CD4-positive, CD25-positive, alpha-beta regulatory T cell (primary cell): ENCODE results near the gene LY6G5B. TPM values are rescaled to one million over a fixed set of nuclear protein-coding genes. Genes with fewer than 3 reads are reported as not detected.

ENCODE experiments used
- ATAC-seq, 2 donors: fragments of 150-1000 bp; cut with Tn5 transposase; one replicate each; pipeline ENCODE4 v1.10.0; 2021; ENCODE audit warnings: low read depth in 2 of 2, moderate number of reproducible peaks in 2 of 2, moderate library complexity in 1 of 2
- DNase-seq, 3 donors: peaks; one replicate each; pipeline versions ENCODE4 v3.0.0 to v3.0.0-alpha.2; 2012 to 2022; ENCODE audit warnings: mixed read lengths in 1 of 3
- H3K27ac ChIP-seq: one replicate; pipeline ENCODE4 v1.7.0; 2013; ENCODE audit warnings: mild to moderate bottlenecking, low read length; ENCODE audit not compliant: insufficient read depth, poor library complexity, severe bottlenecking
- H3K27me3 ChIP-seq: one replicate; pipeline ENCODE4 v1.7.0; 2013; ENCODE audit warnings: low read length; ENCODE audit not compliant: control insufficient read depth, insufficient read depth
- H3K36me3 ChIP-seq: one replicate; pipeline ENCODE4 v1.7.0; 2013; ENCODE audit warnings: mild to moderate bottlenecking, low read length, moderate library complexity; ENCODE audit not compliant: control insufficient read depth, insufficient read depth
- H3K4me1 ChIP-seq: 2 replicates; pipeline ENCODE4 v1.7.0; 2013; ENCODE audit warnings: mild to moderate bottlenecking, low read length; ENCODE audit not compliant: insufficient read depth, control insufficient read depth, poor library complexity, severe bottlenecking
- H3K4me3 ChIP-seq: one replicate; pipeline ENCODE4 v1.7.0; 2013; ENCODE audit warnings: low read depth, mild to moderate bottlenecking, low read length, moderate library complexity
- H3K9me3 ChIP-seq, 2 experiments: 1 replicate in 1 of 2; 2 replicates in 1 of 2; pipeline ENCODE4 v1.7.0; 2013; ENCODE audit warnings: low read length in 2 of 2, mild to moderate bottlenecking in 1 of 2, moderate library complexity in 1 of 2; ENCODE audit not compliant: control insufficient read depth in 2 of 2
- H3K27ac Mint-ChIP-seq, 3 donors: one replicate each; pipeline ENCODE4 v1.8.0; 2020 to 2022; ENCODE audit warnings: mild to moderate bottlenecking in 3 of 3, mixed read lengths in 3 of 3, moderate library complexity in 2 of 3
- H3K27me3 Mint-ChIP-seq: one replicate; pipeline ENCODE4 v1.8.0; 2022; ENCODE audit warnings: mild to moderate bottlenecking, mixed read lengths
- H3K36me3 Mint-ChIP-seq: one replicate; pipeline ENCODE4 v1.8.0; 2020; ENCODE audit warnings: mixed read lengths
- H3K4me1 Mint-ChIP-seq, 4 donors: one replicate each; pipeline ENCODE4 v1.8.0; 2020 to 2022; ENCODE audit warnings: mixed read lengths in 4 of 4, mild to moderate bottlenecking in 1 of 4
- H3K4me3 Mint-ChIP-seq, 4 donors: one replicate each; pipeline ENCODE4 v1.8.0; 2020 to 2022; ENCODE audit warnings: mild to moderate bottlenecking in 4 of 4, mixed read lengths in 4 of 4, moderate library complexity in 3 of 4
- H3K9me3 Mint-ChIP-seq, 7 donors: one replicate each; pipeline ENCODE4 v1.8.0; 2020 to 2022; ENCODE audit warnings: mixed read lengths in 7 of 7, mild to moderate bottlenecking in 3 of 7, moderate library complexity in 2 of 7
- polyA plus RNA-seq, 4 donors: library from polyadenylated mRNA; unstranded; fragments of 300-500 nt; fragmentation: Illumina TruSeq; gene quantifications; one replicate each; pipeline ENCODE4 v1.2.3, GENCODE V29; 2021
- total RNA-seq: library from RNA; stranded (reverse); gene quantifications from one replicate; pipeline ENCODE4 v1.2.3, GENCODE V29; 2022

LY6G5B gene
- total and polyA plus RNA-seq, 5 donors from 2014 or later: 38.8 TPM; not detected in 4

- Mint-ChIP-seq H3K27me3 (peaks cover 5% of the 10 kb centered on the region), H3K27ac (peak overlapping the region; percentile 34 to 79 (median 52)), H3K4me3 (peak overlapping the region in 1 of 4 donors; percentile 52), H3K4me1 (peaks cover 0 to 22% (median 10%) of the 10 kb centered on the region in 4 donors), H3K9me3 (no peaks in the 10 kb centered on the region), H3K36me3 (no peaks in the 10 kb centered on the region)
- ATAC-seq: no peak
- Histone ChIP-seq H3K27me3 (no peaks in the 10 kb centered on the region), H3K4me3 (no peak overlapping the region), H3K9me3 (no peaks in the 10 kb centered on the region), H3K36me3 (no peaks in the 10 kb centered on the region), H3K27ac (no peak overlapping the region), H3K4me1 (peaks cover 11% of the 10 kb centered on the region)
- DNase-seq: peak in 1 of 3 donors; percentile 70
Observed at GRCh38 chr6:31711233-31711632, 41.5 kb downstream of the LY6G5B start.

- Histone ChIP-seq H3K36me3 (no peaks in the 10 kb centered on the region), H3K4me3 (no peak overlapping the region), H3K27me3 (no peaks in the 10 kb centered on the region), H3K4me1 (peaks cover 11% of the 10 kb centered on the region), H3K9me3 (no peaks in the 10 kb centered on the region), H3K27ac (no peak overlapping the region)
- peak; percentile 57 to 71 for ATAC-seq
- Mint-ChIP-seq H3K36me3 (no peaks in the 10 kb centered on the region), H3K27ac (peak overlapping the region in 1 of 3 donors; percentile 65), H3K9me3 (no peaks in the 10 kb centered on the region), H3K4me1 (peaks cover 0 to 22% (median 10%) of the 10 kb centered on the region in 4 donors), H3K27me3 (peaks cover 5% of the 10 kb centered on the region), H3K4me3 (no peak overlapping the region)
- peak in 1 of 3 donors; percentile 63 for DNase-seq
Observed at GRCh38 chr6:31712296-31712695, 42.5 kb downstream of the LY6G5B start.

GRCh38 chr6:31713465-31713864 lies 43.7 kb downstream of the LY6G5B start:
- Mint-ChIP-seq H3K27me3 (peaks cover 5% of the 10 kb centered on the region), H3K36me3 (no peaks in the 10 kb centered on the region), H3K4me3 (no peak overlapping the region), H3K27ac (no peak overlapping the region), H3K9me3 (no peaks in the 10 kb centered on the region), H3K4me1 (peaks cover 0 to 22% (median 10%) of the 10 kb centered on the region in 4 donors)
- Histone ChIP-seq H3K36me3 (no peaks in the 10 kb centered on the region), H3K4me1 (peaks cover 11% of the 10 kb centered on the region), H3K4me3 (no peak overlapping the region), H3K27me3 (no peaks in the 10 kb centered on the region), H3K27ac (no peak overlapping the region), H3K9me3 (no peaks in the 10 kb centered on the region)
- no peak for DNase-seq
- ATAC-seq: no peak

- peaks cover 11% of the 10 kb centered on the region for H3K4me1 ChIP-seq
- peak overlapping the region in 1 of 3 donors; percentile 89 for H3K27ac Mint-ChIP-seq
- H3K9me3 ChIP-seq: no peaks in the 10 kb centered on the region
- H3K27ac ChIP-seq: no peak overlapping the region
- peaks cover 0 to 22% (median 10%) of the 10 kb centered on the region in 4 donors for H3K4me1 Mint-ChIP-seq
- no peak for ATAC-seq
- no peaks in the 10 kb centered on the region for H3K36me3 ChIP-seq
- no peak overlapping the region for H3K4me3 Mint-ChIP-seq
- DNase-seq: no peak
- H3K9me3 Mint-ChIP-seq: no peaks in the 10 kb centered on the region
- H3K4me3 ChIP-seq: no peak overlapping the region
- no peaks in the 10 kb centered on the region for H3K36me3 Mint-ChIP-seq
- H3K27me3 ChIP-seq: no peaks in the 10 kb centered on the region
- H3K27me3 Mint-ChIP-seq: peaks cover 5% of the 10 kb centered on the region
Observed at GRCh38 chr6:31713991-31714684, 44.4 kb downstream of the LY6G5B start.

- no peaks in the 10 kb centered on the region for H3K27me3 ChIP-seq
- ATAC-seq: no peak
Observed at GRCh38 chr6:31715022-31715958, 45.5 kb downstream of the LY6G5B start, which contains the start of gene LY6G6D. TSS of gene LY6G6D (plus strand) at chr6:31715348. CDS start at chr6:31715356, 8 bp downstream.

DNA sequence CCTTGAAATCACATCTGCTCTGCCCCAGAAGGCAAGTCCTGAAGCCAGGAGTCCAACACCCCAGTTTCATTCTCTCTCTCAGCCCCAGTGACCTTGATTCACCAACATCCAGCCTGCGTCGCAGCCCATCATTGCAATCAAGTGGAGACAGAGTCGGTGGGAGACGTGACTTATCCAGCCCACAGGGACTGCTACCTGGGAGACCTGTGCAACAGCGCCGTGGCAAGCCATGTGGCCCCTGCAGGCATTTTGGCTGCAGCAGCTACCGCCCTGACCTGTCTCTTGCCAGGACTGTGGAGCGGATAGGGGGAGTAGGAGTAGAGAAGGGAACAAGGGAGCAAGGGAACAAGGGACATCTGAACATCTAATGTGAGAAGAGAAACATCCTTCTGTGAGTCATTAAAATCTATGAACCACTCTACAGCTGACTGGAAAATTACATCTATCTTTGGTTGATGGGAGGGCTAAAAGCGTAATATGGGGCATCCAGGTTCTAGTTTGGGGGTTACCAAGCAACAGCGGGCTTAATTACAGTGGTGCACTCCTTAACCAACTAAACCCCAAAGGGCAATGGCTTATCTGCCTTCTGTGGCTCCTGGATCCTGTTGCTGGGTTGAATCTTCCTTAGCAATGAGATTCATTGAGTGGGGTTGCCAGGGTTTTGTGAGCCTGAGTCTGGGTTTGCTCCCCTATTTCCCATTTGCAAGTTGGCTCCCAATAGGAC lies 47.9 kb downstream of the LY6G5B start:
- no peaks in the 10 kb centered on the region for H3K4me1 ChIP-seq
- H3K36me3 ChIP-seq: no peaks in the 10 kb centered on the region
- DNase-seq (no peak), ATAC-seq (no peak)
- H3K36me3 Mint-ChIP-seq: no peaks in the 10 kb centered on the region
- H3K27ac ChIP-seq: no peak overlapping the region
- H3K4me1 Mint-ChIP-seq: peaks cover 0 to 3% (median under 1%) of the 10 kb centered on the region in 4 donors
- H3K27me3 ChIP-seq: no peaks in the 10 kb centered on the region
- peaks cover 1% of the 10 kb centered on the region for H3K27me3 Mint-ChIP-seq
- H3K9me3 ChIP-seq: no peaks in the 10 kb centered on the region
- peak overlapping the region in 1 of 3 donors; percentile 15 for H3K27ac Mint-ChIP-seq
- H3K9me3 Mint-ChIP-seq: no peaks in the 10 kb centered on the region
- H3K4me3 ChIP-seq: no peak overlapping the region
- H3K4me3 Mint-ChIP-seq: no peak overlapping the region

More at GRCh38 chr6:31715022-31715958, 45.5 kb downstream of the LY6G5B start, which contains the start of gene LY6G6D:
- no peak within 1 kb of the TSS for H3K4me3 ChIP-seq
- H3K4me1 ChIP-seq: peaks cover 11% of the 10 kb centered on the region
- H3K9me3 Mint-ChIP-seq: no peaks in the 10 kb centered on the region
- no peak within 1 kb of the TSS for H3K4me3 Mint-ChIP-seq
- peaks cover 5% of the 10 kb centered on the region for H3K27me3 Mint-ChIP-seq
- H3K27ac Mint-ChIP-seq: peak within 1 kb of the TSS in 2 of 3 donors; percentile 6 to 89
- no peaks in the 10 kb centered on the region for H3K36me3 Mint-ChIP-seq
- no peaks in the 10 kb centered on the region for H3K9me3 ChIP-seq
- H3K27ac ChIP-seq: no peak within 1 kb of the TSS
- peaks cover 0 to 22% (median 10%) of the 10 kb centered on the region in 4 donors for H3K4me1 Mint-ChIP-seq
- no peak for DNase-seq
- H3K36me3 ChIP-seq: no peaks in the 10 kb centered on the region

- H3K27me3 Mint-ChIP-seq: no peaks in the 10 kb centered on the region
- H3K27ac Mint-ChIP-seq: no peak overlapping the region
- Histone ChIP-seq H3K27me3 (no peaks in the 10 kb centered on the region), H3K4me3 (no peak overlapping the region), H3K36me3 (no peaks in the 10 kb centered on the region), H3K9me3 (no peaks in the 10 kb centered on the region), H3K27ac (no peak overlapping the region), H3K4me1 (no peaks in the 10 kb centered on the region)
- no peak for ATAC-seq
- H3K4me3 Mint-ChIP-seq: no peak overlapping the region
- no peaks in the 10 kb centered on the region for H3K36me3 Mint-ChIP-seq
- peaks cover 0 to 3% (median under 1%) of the 10 kb centered on the region in 4 donors for H3K4me1 Mint-ChIP-seq
- no peaks in the 10 kb centered on the region for H3K9me3 Mint-ChIP-seq
- no peak for DNase-seq
Observed at GRCh38 chr6:31718265-31718664, 48.5 kb downstream of the LY6G5B start.
